Measurements from ENCODE around the gene VMP1.
"Not testable (repeated sequence)": the region's sequence is repeated elsewhere in the genome, so short reads cannot be mapped to it uniquely, and the experiment has no call there.

Gene VMP1

DNA sequence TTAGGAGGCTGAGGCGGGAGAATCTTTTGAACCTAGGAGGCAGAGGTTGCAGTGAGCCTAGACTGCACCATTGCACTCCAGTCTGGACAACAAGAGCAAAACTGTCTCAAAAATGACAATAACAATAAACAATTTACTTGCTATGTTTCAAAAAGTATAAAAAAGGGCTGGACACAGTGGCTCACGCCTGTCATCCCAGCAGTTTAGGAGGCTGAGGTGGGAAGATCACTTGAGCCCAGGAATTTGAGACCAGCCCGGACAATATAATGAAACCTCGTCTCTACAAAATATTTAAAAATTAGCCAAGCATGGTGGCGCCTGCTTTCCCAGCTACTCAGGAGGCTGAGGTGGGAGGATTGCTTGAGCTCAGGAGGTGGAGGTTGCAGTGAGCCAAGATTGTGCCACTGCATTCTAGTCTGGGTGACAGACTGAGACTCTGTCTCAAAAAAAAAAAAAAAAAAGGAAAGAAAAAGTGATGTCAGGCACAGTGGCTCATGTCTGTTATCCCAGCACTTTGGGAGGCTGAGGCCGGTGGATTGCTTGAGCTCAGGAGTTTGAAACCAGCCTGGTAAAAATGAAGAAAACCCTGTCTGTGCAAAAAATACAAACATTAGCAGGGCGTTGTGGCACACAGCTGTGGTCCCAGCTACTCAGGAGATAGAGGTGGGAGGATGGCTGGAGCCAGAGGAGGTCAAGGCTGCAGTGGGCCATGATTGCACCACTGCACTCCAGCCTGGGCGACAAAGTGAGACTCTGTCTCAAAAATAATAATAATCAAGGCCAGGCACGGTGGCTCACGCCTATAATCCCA is 146.7 kb downstream of the VMP1 start:
- not testable (repeated sequence) for DNase-seq; H2AK5ac ChIP-seq (ENCODE audit: low read length); H3K79me2 ChIP-seq (ENCODE audit: control insufficient read depth, insufficient read depth, low read length); H3K4ac ChIP-seq (ENCODE audit: low read depth, low read length); H3K36me3 ChIP-seq (ENCODE audit: control insufficient read depth, insufficient read depth, low read length); H3K23ac ChIP-seq (ENCODE audit: low read length); H3K4me1 ChIP-seq (ENCODE audit: control insufficient read depth, low read depth, low read length); H3K27me3 ChIP-seq (ENCODE audit: insufficient read depth, low read length, poor library complexity); H4K5ac ChIP-seq (ENCODE audit: low read length); H4K8ac ChIP-seq (ENCODE audit: low read depth, low read length); H3K79me1 ChIP-seq (ENCODE audit: low read length); H3K27ac ChIP-seq (ENCODE audit: low read depth, low read length); H3K9ac ChIP-seq (ENCODE audit: low read length); H3K4me2 ChIP-seq (ENCODE audit: low read length); H3K4me3 ChIP-seq (ENCODE audit: low read length); H3K18ac ChIP-seq (ENCODE audit: low read length); H2BK5ac ChIP-seq (ENCODE audit: low read length); H3K56ac ChIP-seq (ENCODE audit: low read length); H2BK120ac ChIP-seq (ENCODE audit: low read depth, low read length); H2BK15ac ChIP-seq (replicated peaks; ENCODE audit: low read depth)
- WGBS (ENCODE audit: extremely low coverage, insufficient coverage, low lambda C conversion rate) = no CpG with 5 or more reads among the region's 10 CpGs

DNA sequence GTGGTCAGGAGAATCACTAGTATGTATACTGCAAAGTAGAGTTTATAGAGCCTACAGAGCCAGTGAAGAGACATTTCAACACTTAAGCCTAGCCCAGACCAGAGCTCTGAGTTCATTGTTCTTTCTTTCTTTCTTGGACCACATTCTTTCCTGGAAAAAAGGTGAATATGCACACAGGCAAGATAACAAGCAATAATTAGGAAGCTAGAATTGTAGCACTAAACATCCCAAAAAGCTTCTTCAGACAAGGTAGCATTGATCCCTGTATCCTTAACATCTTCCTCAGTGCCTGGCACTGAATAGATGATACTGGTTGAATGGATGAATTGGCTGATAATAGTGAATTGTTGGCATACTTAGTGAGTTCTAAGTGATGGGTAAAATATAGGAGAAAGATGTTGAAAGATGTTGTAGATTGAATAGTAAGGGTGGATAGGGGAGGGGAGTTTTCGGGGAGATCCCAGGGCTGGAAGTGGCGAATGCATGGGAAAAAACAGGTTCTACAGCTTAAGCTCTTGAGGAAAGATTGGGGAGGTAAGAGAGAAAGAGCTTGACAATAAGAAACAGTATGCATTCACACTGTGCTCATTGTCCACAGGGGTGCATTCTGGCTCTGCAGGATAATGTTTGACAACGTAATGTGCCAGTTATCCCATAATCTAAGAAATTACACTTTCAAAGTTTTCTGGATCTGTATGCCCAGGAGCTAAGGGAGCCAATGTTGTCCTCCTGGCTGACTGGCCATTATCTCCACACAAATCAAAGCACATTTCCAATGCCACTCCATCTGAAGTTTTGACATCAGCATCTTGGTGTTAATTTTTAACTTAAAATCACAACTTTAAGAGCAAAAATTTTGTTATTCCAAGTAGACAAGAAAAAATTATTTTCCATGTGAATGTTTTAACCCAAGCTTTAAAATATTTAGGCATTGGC is 149.7 kb downstream of the VMP1 start:
- H3K56ac ChIP-seq (ENCODE audit: low read length) = no peak overlapping the region
- H3K36me3 ChIP-seq (ENCODE audit: control insufficient read depth, insufficient read depth, low read length) = no peaks in the 10 kb centered on the region
- H3K9ac ChIP-seq (ENCODE audit: low read length) = no peak overlapping the region
- no peak overlapping the region for H3K27ac ChIP-seq (ENCODE audit: low read depth, low read length)
- H3K79me2 ChIP-seq (ENCODE audit: control insufficient read depth, insufficient read depth, low read length) = no peaks in the 10 kb centered on the region
- H2AK5ac ChIP-seq (ENCODE audit: low read length) = no peak overlapping the region
- H4K8ac ChIP-seq (ENCODE audit: low read depth, low read length) = no peak overlapping the region
- DNase-seq = no peak
- no peak overlapping the region for H3K4me2 ChIP-seq (ENCODE audit: low read length)
- no peak overlapping the region for H3K4me3 ChIP-seq (ENCODE audit: low read length)
- peaks cover 2% of the 10 kb centered on the region for H3K4me1 ChIP-seq (ENCODE audit: control insufficient read depth, low read depth, low read length)
- H4K5ac ChIP-seq (ENCODE audit: low read length) = no peak overlapping the region
- no peak overlapping the region for H3K4ac ChIP-seq (ENCODE audit: low read depth, low read length)
- no peaks in the 10 kb centered on the region for H3K79me1 ChIP-seq (ENCODE audit: low read length)
- H2BK15ac ChIP-seq (replicated peaks; ENCODE audit: low read depth) = no peak overlapping the region
- H3K27me3 ChIP-seq (ENCODE audit: insufficient read depth, low read length, poor library complexity) = no peaks in the 10 kb centered on the region
- no peak overlapping the region for H2BK5ac ChIP-seq (ENCODE audit: low read length)
- no peak overlapping the region for H2BK120ac ChIP-seq (ENCODE audit: low read depth, low read length)
- no peak overlapping the region for H3K18ac ChIP-seq (ENCODE audit: low read length)
- H3K23ac ChIP-seq (ENCODE audit: low read length) = no peak overlapping the region
- 100% methylated on average over 1 of the region's 3 CpGs for WGBS (ENCODE audit: extremely low coverage, insufficient coverage, low lambda C conversion rate)

DNA sequence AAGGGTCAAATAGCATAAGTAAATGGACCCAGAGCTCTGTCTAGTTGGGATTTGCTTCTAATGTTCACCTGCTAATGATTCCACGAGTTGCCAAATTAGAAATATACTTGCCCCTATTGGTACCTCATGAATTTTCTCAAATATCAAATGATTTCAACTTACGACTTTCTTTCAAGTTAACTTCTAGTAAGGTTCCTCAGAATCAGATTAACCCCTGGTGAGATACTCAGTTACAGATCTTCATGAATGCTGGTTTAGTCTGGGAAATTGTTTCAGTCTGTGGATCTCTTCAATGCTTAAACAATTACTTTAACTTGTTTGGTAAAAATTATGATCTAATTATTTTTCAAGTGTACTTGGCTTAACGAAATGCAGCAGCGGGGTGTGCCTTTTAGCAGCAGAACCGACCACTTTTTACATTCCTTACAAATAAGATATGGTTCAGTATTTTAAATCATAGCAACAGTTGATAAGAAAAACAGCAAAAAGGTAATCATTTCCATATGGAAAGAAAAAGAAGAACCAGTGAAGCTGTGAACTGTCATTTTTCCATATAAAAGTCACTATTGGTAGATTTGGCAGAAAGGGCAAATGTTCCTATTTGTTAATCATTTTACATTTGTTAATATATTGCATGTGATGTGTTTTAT is 150.8 kb downstream of the VMP1 start:
- Histone ChIP-seq H2BK120ac (ENCODE audit: low read depth, low read length) (no peak overlapping the region), H2BK15ac (replicated peaks; ENCODE audit: low read depth) (no peak overlapping the region), H3K4me2 (ENCODE audit: low read length) (no peak overlapping the region), H3K18ac (ENCODE audit: low read length) (no peak overlapping the region), H3K4me3 (ENCODE audit: low read length) (no peak overlapping the region), H3K4me1 (ENCODE audit: control insufficient read depth, low read depth, low read length) (peaks cover 2% of the 10 kb centered on the region), H3K4ac (ENCODE audit: low read depth, low read length) (no peak overlapping the region), H4K8ac (ENCODE audit: low read depth, low read length) (no peak overlapping the region), H3K56ac (ENCODE audit: low read length) (no peak overlapping the region), H3K27me3 (ENCODE audit: insufficient read depth, low read length, poor library complexity) (no peaks in the 10 kb centered on the region), H4K5ac (ENCODE audit: low read length) (no peak overlapping the region), H3K79me2 (ENCODE audit: control insufficient read depth, insufficient read depth, low read length) (no peaks in the 10 kb centered on the region), H3K36me3 (ENCODE audit: control insufficient read depth, insufficient read depth, low read length) (peaks cover 2% of the 10 kb centered on the region), H3K9ac (ENCODE audit: low read length) (no peak overlapping the region), H2BK5ac (ENCODE audit: low read length) (no peak overlapping the region), H3K23ac (ENCODE audit: low read length) (no peak overlapping the region), H3K79me1 (ENCODE audit: low read length) (no peaks in the 10 kb centered on the region), H3K27ac (ENCODE audit: low read depth, low read length) (no peak overlapping the region), H2AK5ac (ENCODE audit: low read length) (no peak overlapping the region)
- WGBS (ENCODE audit: extremely low coverage, insufficient coverage, low lambda C conversion rate) = no CpG with 5 or more reads among the region's 5 CpGs
- no peak for DNase-seq

DNA sequence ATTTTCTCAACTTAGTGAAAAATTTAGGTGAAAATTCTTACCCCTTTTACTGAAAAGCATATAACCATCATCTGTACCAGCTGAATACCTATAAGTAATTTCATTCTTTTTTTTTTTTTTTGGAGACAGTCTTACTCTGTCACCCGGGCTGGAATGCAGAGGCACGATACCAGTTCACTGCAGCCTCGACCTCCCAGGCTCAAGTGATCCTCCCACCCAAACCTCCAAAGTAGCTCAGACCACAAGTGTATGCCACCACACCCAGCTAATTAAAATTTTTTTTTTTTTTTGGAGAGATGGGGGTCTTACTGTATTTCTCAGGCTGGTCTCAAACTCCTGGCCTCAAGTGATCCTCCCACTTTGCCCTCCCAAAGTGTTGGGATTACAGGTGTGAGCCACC is 151.5 kb downstream of the VMP1 start:
- Histone ChIP-seq H3K27ac (ENCODE audit: low read depth, low read length) (no peak overlapping the region), H3K36me3 (ENCODE audit: control insufficient read depth, insufficient read depth, low read length) (peaks cover 2% of the 10 kb centered on the region), H3K56ac (ENCODE audit: low read length) (no peak overlapping the region), H3K9ac (ENCODE audit: low read length) (no peak overlapping the region), H2BK5ac (ENCODE audit: low read length) (no peak overlapping the region), H2AK5ac (ENCODE audit: low read length) (no peak overlapping the region), H3K23ac (ENCODE audit: low read length) (no peak overlapping the region), H3K79me1 (ENCODE audit: low read length) (no peaks in the 10 kb centered on the region), H3K18ac (ENCODE audit: low read length) (no peak overlapping the region), H3K79me2 (ENCODE audit: control insufficient read depth, insufficient read depth, low read length) (no peaks in the 10 kb centered on the region), H3K4me1 (ENCODE audit: control insufficient read depth, low read depth, low read length) (peaks cover 2% of the 10 kb centered on the region), H2BK120ac (ENCODE audit: low read depth, low read length) (no peak overlapping the region), H2BK15ac (replicated peaks; ENCODE audit: low read depth) (no peak overlapping the region), H3K4ac (ENCODE audit: low read depth, low read length) (no peak overlapping the region), H4K8ac (ENCODE audit: low read depth, low read length) (no peak overlapping the region), H3K27me3 (ENCODE audit: insufficient read depth, low read length, poor library complexity) (no peaks in the 10 kb centered on the region), H3K4me2 (ENCODE audit: low read length) (no peak overlapping the region), H3K4me3 (ENCODE audit: low read length) (no peak overlapping the region), H4K5ac (ENCODE audit: low read length) (no peak overlapping the region)
- no CpG with 5 or more reads among the region's 3 CpGs for WGBS (ENCODE audit: extremely low coverage, insufficient coverage, low lambda C conversion rate)
- DNase-seq = no peak

DNA sequence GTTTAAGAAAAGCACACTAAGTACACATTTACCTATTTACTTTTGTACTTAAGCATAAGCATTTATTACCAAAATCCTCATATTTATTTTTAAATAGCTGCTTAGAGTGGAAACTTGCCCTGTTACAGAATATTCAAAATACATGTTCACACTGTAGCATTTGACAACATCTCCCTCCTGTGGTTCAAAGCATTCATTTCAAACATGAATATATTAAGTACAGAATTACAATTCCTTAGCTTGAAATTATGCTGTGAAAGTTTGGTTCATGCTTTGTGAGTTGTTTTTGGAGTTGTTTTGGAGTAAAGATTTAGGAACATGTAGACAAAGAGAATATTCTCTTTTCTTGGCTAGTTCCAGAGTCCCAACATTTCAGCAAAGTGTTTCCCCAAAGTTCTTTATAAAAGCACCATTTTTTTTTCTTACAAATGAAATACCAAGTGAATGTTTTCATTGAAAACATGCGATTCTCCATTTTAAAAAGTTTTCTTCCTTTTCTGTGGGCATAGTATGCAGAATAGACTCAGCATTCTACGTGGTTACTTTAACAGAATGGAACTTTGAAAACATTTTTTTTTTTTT is 152.1 kb downstream of the VMP1 start:
- Histone ChIP-seq H3K79me2 (ENCODE audit: control insufficient read depth, insufficient read depth, low read length) (no peaks in the 10 kb centered on the region), H3K4ac (ENCODE audit: low read depth, low read length) (no peak overlapping the region), H3K4me2 (ENCODE audit: low read length) (no peak overlapping the region), H3K27me3 (ENCODE audit: insufficient read depth, low read length, poor library complexity) (no peaks in the 10 kb centered on the region), H2BK120ac (ENCODE audit: low read depth, low read length) (no peak overlapping the region), H3K23ac (ENCODE audit: low read length) (no peak overlapping the region), H4K5ac (ENCODE audit: low read length) (no peak overlapping the region), H3K4me3 (ENCODE audit: low read length) (no peak overlapping the region), H3K79me1 (ENCODE audit: low read length) (no peaks in the 10 kb centered on the region), H3K36me3 (ENCODE audit: control insufficient read depth, insufficient read depth, low read length) (peaks cover 2% of the 10 kb centered on the region), H3K18ac (ENCODE audit: low read length) (no peak overlapping the region), H3K27ac (ENCODE audit: low read depth, low read length) (no peak overlapping the region), H2AK5ac (ENCODE audit: low read length) (no peak overlapping the region), H3K4me1 (ENCODE audit: control insufficient read depth, low read depth, low read length) (peaks cover 2% of the 10 kb centered on the region), H3K9ac (ENCODE audit: low read length) (no peak overlapping the region), H4K8ac (ENCODE audit: low read depth, low read length) (no peak overlapping the region), H3K56ac (ENCODE audit: low read length) (no peak overlapping the region), H2BK5ac (ENCODE audit: low read length) (no peak overlapping the region), H2BK15ac (replicated peaks; ENCODE audit: low read depth) (no peak overlapping the region)
- no CpG with 5 or more reads among the region's 2 CpGs for WGBS (ENCODE audit: extremely low coverage, insufficient coverage, low lambda C conversion rate)
- DNase-seq = no peak
